GM18508 (cell line): Measurements from ENCODE around the gene CCDC63.

Experiments used
- ATAC-seq: cut with Tn5 transposase; IDR thresholded peaks from one replicate; pipeline ENCODE4 v1.9.1; 2021; ENCODE audit warnings: moderate number of reproducible peaks; ENCODE audit not compliant: insufficient read depth, unreplicated experiment

The CCDC63 gene

DNA sequence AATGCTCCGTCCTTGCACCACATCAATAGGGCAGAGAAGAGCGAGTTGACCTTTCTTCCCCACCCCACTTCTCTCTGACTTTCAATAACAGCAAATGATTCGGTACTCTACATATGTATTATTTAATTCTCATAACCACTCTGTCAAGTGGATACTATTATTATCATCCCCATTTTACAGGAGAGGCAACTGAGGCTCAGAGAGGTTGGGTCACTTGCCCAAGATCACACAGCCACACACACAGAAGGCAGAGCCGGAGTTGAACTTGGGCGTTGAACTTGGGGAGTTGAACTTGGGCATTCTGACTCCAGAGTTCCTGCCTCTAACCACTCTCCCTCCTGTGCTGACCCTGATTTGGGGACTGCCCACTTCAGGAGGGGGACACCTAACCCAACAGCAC is 72.9 kb downstream of the CCDC63 start:
- no peak for ATAC-seq

DNA sequence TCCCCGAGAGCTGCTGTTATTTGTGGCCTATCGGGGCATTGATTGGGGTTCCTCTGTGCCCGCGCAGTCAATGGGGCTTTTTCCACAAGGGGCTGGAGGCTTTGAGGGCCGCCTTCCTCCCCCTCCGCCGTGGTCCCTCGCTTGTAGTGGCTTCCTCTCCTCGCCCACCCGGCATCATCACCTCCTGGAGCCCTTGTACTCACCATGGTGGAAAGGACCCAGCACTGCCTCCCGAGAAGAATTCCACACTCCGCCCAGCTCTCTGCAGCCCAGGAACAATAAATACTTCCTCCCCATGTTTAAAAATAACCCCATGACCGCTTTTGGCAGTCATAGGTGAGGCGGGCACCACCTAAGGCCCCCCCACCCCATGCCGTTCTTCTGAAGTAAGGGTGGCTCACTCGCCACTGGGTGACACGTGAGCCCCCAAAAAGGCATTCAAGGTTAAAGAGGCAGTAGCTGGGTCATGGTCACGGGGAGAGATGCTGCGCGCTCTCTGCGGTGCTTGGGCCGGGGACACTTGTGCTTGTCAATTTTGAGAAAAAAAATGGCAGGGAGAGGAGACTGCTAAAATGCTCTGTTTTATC is 73.6 kb downstream of the CCDC63 start, which contains the start of gene MYL2:
MYL2 (minus strand) TSS at position 256 of the 587 bp plus-strand sequence; CDS start at position 206, 50 bp downstream.
- no peak for ATAC-seq

DNA sequence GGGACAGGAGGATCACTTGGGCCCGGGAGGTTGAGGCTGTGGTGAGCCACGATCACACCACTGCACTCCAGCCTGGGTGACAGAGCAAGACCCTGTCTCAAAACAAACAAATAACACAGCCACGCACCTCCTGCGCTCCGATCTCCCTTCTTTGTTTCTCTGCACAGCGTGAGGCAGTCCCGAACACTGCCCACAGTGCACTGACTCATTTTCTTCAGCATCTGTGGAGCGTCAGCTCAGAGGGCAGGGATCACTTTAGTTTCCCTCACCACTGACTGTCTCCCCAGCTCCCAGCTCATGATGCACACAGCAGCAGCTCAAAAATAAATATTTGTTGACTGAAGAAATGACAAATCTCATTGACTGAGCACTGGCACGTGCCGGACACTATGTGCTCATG is 74.5 kb downstream of the CCDC63 start:
- no peak for ATAC-seq

DNA sequence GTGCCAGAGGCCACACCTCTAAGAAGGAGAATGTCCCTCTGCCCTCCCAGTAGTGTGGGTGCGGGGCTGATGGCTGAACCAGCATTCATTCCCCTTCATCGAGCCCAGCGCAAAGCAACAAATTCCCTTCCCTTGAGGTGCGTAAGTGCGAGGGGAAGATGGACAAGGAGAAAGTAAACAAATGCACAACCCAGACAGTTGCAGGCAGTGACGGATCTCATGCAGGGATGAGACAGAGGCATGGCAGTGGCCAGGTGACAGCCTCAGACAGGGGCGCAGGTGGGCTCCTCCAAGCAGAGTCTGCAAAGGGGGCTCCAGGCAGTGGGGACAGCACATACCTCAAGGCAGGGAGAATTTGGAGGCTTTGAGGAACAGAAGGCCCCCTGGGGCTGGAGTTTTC is 75.9 kb downstream of the CCDC63 start:
- no peak for ATAC-seq

DNA sequence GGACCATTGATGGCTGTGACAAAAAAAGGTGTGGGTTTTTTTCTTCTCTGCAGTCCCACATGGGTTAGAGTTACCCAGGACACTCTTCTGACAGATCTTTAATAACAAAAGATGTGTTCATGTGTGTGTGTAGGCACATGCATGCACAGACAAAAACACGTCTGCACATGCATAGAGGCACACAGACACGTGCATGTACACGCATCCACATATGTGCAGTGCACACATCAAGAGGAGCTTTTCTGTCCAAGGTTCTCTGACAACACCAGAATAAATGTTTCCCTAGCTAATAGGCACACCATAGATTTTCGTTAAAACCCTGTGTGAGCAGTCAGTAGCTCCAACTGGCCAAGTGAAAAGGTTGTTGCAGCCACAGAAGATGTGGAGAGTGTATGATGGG is 76.4 kb downstream of the CCDC63 start:
- ATAC-seq = no peak

DNA sequence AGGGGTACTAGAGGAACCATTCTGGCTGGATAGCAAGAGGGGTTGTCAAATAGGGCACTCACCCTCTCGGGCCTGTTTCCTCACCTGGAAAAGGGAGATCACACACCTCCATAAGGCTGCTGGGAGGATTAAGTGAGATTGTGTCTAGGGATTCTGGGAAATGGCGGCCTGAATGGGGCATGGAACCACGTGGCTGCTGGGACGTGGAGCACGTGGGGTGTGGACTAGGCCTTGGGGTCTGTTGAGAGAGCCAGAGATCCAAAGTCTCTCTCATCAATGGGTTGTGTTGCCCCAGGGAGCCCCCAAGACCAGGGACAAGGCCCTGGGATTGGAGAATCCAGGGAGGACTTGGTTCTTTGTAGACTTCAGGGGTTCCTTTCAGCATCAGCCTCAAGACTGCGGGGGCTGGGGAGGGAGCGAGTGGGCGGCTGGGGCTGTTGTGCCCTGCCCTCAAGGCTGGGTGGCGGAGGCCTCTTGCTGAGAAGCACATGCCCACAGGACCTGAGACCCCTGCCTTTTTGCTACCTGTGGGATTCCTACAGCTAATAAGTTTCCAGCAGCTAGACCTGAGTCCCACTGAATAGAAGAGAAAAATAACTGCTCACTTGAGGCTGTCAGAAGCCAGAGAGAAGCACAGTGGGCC is 77.0 kb downstream of the CCDC63 start:
- ATAC-seq = no peak

DNA sequence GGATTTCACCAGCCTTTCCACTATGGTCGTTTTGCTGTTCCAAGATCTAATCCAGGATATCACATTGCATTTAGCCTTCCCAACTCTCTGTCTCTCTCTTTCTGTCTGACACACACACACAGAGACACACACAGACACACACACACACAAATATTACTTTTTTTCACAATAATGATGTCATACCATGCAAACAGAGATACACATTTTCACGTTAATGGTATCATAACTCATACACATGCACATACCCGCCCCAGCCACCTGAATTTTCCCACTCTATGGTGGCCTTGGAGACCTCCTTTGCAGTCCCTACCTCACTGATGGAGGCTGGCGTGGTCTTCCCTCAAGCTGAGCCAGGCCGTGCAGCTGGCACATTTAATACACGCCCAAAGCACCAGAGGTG is 80.8 kb downstream of the CCDC63 start:
- ATAC-seq = no peak

DNA sequence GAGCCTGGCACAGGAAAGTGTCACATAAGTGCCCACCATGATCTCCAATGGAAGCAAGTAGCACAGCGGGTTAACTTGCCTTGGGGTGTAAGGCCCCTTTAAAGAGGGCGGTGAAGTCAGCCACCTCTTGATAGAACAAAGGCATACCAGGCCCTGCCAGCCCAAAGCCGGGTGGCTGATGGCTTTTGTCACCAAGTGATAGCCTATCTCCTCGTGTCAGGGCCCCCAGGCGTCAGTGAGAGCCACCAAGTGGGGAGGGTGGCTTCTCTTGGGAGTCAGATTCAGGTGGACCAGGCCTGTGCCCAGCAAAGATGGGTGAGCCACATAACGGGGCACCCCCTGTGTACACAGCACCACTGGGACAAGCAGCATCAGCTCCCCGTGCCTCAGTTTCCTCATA is 81.9 kb downstream of the CCDC63 start:
- no peak for ATAC-seq

DNA sequence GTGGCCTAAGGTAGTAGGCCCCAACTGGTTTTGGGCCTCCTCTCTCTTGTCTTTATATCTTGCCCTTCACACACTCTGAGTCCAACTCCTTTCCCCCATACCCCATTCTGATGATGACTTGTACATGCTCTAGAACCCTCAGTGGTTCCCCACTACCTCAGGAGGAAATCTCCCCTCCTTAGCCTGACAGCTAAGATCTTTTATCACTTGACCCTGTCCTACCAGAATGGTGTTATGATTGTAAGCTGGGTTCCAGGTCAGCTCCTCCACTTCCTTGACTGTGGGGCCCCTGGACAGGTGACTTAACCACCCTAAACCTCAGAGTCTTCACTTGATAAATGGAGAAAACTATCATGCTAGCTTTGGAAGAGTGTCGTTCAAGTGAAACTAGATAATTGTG is 83.0 kb downstream of the CCDC63 start:
- no peak for ATAC-seq

DNA sequence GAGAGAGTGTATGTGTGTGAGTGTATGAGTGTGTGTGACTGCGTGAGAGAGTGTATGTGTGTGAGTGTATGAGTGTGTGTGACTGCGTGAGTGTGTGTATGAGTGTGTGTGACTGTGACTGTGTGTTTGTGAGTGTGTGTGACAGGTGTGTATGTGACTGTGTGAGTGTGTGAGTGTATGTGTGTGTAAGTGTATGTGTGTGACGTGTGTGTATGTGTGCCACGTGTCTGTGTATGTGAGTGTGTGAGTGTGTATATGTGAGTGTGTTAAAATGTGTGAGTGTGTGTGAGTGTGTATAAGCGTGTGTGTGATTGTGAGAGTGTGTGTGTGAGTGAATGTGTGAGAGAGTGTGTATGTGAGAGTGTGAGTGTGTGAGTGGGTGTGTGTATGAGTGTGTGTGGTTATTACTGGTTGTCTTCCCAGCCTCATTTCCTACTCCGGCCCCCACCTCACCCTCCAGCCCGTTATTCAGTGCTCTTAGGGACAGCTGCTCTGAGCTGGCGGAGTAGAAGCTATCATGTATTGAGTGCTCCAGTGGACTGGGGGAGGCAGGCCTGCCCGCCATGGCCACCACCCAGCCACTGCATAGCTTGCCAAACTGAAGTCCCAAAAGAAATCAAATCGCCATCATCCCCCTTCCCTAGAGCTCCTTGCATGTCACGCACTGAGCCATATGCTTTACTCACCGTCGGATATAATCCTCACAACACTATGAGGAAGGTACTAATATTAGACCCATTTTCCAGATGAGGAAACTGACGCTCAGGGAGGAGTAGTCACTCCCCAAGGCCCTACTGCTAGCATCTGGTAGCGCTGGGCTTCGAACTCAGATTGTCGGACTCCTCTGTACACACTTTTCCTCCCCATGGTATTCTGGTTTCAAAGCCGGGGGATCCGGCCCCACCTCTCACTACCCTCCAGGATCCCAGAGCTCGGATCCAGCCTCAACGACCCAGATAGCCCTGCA is 83.8 kb downstream of the CCDC63 start:
- ATAC-seq = no peak

DNA sequence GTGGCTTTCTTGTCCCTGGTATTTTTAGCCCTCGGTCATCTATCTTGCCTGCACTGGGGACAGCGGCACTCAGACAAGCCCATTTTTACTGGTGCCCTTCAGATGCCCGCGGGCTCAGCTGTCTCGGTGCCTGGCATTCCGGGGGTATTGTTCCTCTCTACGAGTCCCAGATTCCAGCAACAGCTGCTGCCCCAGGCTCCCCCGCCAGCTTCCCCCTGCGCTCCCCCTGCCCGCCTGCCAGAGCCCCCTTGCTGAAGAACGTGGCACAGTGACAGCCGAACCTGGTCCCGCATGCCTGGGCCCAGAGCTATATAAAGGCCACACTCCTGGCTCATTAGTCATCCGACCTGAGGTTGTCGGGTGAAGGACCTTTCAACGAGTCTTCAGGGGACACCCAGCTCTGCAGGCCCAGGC is 84.5 kb downstream of the CCDC63 start:
- no peak for ATAC-seq

DNA sequence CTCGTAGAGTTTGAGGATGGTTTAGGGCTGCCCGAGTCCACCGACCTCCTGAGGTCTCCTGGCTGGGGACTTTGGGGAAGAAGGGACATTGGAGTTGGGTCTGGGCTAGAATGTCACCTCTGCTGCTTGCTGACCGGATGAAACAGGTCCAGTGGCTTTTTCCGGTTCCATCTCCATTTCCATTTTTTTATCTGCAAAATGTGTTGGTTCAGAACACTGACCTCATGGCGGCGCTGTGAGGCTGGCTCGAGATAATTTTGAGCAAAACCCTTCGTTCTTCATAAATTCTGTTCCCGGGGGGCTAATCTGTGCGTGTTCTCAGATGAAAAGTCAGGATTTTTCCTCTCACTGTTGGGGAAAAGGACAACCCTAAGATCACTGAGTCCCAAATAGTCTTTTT is 85.3 kb downstream of the CCDC63 start:
- ATAC-seq = no peak

DNA sequence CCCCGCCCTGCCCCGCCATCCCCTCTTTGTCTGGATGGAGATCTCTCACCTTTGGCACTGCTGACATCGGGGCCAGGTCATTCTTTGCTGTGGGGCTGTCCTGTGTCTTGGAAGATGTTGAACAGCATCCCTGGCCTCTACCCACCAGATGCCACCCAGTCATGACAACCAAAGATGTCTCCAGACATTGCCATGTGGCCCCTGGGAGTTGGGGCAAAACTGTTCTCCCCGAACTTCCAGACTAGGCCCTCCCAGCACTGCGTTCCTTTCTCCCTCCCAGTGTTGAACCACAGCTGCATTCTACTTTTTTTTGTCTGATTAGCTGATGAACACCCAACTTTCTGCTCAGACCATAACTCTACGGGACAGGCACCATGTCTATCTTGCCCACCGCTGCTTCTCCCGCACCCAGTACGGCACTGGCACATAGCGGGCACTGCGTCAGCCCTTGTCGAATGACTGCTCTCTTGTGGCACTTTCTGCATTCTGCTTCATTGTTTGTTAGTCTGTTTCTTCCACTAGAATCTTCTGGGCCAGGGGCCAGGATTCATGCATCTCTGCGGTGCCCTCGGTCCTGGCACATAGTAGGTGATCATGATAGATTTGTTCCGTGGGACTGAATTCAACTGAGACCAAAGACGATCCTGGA is 86.7 kb downstream of the CCDC63 start:
- ATAC-seq = no peak

DNA sequence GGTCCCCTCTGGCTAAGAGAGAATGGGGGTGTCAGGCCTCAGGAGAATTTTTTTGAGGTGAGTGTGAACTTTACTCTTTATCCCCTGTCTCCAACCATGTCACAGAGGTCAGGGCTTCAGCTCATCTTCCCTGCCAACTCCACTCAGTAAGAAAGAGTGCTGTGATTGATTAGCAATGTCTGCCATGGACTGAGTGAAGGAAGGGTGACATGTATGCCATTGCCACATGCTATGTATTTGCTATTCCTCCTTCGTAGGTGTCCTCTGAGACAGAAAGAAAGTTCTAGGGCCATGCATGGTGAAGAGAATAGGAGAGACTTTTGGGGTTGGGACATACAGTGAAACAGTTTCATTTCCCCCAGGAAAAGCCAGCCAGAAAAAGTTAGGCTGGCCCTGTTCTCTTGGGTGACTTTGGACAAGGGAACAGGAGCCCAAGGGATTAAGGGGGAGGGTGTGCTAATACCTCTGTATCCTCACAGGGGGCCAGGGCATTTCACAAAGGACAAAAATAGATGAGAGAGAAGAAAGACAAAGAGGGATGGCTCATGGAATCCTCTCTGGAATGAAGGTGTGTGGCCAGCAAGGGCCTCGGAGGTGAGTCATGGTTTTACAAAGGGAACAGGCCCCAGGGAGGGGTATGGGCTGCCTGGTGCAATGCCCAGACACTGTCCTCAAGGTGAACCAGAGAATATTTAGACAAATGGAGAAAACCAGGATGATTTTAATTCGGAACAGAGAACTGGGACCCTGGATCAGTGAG is 87.5 kb downstream of the CCDC63 start:
- ATAC-seq = no peak

DNA sequence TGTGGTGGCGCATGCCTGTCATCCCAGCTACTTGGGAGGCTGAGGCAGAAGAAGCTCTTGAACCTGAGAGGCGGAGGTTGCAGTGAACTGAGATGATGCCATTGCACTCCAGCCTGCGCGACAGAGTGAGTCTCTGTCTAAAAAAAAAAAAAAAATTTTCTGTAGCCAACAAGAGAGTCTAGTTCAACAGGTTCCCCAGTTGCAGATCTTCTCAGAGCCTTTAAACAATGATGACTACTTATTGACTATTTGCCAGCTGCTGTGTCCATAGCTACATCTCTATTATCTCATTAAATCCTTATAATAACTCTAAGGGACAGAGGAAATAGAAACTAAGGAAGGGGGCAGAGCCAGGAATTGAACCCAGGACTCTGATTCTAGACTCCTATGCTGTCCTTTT is 88.8 kb downstream of the CCDC63 start:
- ATAC-seq = no peak

DNA sequence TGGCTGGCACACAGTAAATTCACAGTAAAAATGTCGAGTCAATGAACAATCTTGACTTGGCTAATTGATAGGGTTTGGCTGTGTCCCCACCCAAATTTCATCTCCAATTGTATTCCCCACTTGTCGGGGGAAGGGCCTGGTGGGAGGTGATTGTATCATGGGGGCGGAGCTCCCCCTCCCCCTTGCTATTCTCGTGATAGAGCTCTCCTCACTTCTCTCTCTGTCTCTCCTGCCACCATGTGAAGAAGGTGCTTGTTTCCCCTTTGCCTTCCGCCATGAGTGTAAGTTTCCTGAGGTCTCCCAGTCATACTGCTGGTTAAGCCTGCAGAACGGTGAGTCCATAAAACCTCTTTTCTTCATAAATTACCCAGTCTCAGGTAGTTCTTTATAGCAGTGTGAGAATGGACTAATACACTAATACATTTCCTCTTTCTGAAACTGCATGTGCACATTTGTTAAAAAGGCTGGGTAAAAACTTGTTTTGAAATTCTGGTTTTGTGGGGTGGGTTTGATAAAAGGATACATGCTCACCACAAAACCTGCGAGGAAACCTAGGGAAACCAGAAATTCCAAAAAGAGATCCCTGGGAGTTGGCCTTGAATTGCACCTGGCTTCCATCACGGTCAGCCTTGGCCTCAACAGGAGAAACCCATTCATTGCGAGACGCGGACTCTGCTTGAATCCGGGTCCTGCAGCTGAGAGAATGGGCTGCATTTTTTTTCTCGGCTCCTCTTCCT is 89.7 kb downstream of the CCDC63 start:
- ATAC-seq = no peak

DNA sequence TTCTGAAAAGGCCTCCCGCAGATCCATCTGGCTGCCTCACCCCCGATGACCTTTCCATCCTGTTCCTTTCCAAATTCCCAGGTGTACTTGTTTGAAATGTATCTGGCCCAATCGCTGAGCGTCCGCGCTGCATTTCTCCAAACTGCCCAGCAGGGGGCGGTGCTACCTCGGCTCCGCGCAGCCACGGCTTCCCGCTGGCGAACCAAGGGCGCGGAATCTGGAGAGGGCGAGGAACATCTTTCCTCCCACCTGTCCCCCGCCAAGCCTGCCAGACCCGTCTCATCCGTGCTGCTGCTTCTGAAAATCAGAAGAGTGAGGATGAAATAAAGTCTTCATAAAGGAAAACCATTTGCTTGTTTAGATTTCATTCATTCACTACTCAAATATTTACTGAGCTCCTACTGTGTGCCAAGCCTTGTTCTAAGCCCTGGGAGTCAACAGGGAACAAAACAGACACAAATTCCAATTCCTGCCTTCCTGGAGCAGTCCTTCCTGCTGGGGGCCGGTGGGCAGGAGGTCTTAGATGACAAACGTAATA is 90.4 kb downstream of the CCDC63 start:
- ATAC-seq = no peak

DNA sequence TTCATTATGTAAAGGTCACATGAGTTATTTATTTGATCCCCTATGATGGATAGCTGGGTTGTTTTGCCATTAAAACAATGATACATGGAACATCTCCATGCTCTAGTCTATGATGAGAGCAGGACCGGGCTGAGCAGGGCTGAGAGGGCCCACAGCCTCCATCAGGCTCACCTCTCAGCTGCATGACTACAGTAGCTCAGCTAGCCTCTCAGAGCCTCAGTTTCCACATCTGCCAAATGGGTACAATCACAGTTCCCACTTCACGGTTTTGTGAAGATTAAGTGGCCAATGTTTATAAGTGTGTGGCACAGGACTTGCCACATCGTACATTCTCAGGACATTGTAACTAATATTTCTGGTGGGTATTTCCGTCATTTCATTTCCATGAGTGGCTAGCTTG is 93.5 kb downstream of the CCDC63 start:
- ATAC-seq = no peak

DNA sequence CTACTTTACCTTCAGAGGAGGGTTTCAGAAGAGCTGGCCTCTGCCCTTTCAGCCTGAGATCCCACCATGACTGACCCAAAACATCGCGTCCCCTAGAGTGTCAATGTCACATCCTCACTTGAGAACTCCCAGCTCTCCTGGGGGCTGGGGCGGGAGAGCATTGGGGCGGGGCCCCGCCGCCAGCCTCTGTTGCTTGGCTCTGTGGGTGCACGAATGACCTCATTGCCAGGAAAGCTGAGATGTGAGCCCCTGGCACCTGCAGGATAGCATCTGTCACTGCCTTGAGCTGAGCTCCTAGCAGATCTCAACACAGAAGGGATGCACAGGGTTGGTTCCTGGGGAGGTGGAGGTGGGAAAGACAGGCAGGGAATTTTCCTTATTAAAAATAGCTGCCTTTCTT is 94.1 kb downstream of the CCDC63 start:
- ATAC-seq = no peak
